Ovary (tissue), 1 donor: ENCODE measurements around the gene CYLD.

Experiments
- EP300 ChIP-seq: sonication (generic); formaldehyde crosslinking; IDR thresholded peaks from one replicate; pipeline ENCODE4 v1.6.1; 2017; ENCODE audit warnings: antibody characterized with exemption
- POLR2A ChIP-seq: fragments of 450-650 bp; IDR thresholded peaks from one replicate; pipeline ENCODE4 v1.6.1; 2017; ENCODE audit warnings: antibody characterized with exemption, mild to moderate bottlenecking, moderate library complexity

DNA sequence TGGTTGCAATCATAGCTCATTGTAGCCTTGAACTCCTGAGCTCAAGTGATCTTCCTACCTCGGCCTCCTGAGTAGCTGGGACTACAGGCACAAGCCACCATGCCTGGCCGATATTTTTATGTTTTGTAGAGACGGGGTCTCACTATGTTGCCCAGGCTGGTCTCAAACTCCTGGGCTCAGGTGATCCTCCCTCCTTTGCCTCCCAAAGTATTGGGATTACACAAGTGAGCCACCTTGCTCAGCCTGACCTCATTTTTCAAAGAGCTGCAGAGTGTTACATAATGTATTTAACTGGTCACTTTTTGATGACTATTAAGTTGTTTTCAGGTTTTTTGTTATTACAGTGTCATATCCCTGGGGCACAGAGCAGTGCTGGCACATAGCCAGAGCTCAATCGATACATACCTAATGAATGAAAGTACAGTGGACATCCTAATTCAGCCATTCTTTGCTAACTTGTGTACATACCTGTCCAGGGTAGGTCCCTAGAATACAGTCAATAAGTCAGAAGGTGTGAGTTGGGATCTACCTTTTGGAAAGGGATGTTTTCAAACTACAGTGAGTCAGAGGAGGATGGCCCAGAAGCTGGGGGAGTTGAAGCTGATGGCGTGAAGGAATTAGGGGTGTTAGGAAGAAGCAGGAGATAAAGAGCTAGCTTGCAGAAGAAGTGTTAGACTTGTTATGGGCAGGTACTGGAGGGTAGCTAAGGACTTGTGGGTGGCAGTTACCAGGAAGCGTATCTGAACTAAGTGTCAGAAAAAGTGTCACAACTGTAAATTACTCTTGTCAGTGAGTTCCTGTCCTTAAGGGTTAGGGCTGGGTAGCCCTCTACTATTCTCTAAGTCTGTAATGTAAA lies 20.1 kb upstream of the CYLD start:
- TF ChIP-seq POLR2A, result no peak
- no peak for TF ChIP-seq EP300
